Effector memory CD8-positive, alpha-beta T cell (primary cell): ENCODE results near the gene RRAGC.
"Not testable (repeated sequence)": the region's sequence is repeated elsewhere in the genome, so short reads cannot be mapped to it uniquely, and the experiment has no call there.

ENCODE experiments used
- ATAC-seq: fragments of 150-1000 bp; cut with Tn5 transposase; replicated peaks from 2 replicates; pipeline ENCODE4 v1.10.0; 2021; ENCODE audit warnings: mild to moderate bottlenecking, moderate library complexity
- DNase-seq, 3 experiments: peaks; one replicate each; pipeline ENCODE4 v3.0.0; 2021
- H3K27ac Mint-ChIP-seq, 2 donors: one replicate each; pipeline ENCODE4 v1.8.0; 2022; ENCODE audit warnings: mild to moderate bottlenecking in 2 of 2, mixed read lengths in 2 of 2, moderate library complexity in 2 of 2
- H3K27me3 Mint-ChIP-seq, 2 donors: one replicate each; pipeline ENCODE4 v1.8.0; 2022; ENCODE audit warnings: mixed read lengths in 2 of 2
- H3K36me3 Mint-ChIP-seq: one replicate; pipeline ENCODE4 v1.8.0; 2022; ENCODE audit warnings: mild to moderate bottlenecking, moderate library complexity, mixed read lengths; ENCODE audit not compliant: insufficient read depth
- H3K4me1 Mint-ChIP-seq, 2 donors: one replicate each; pipeline ENCODE4 v1.8.0; 2022; ENCODE audit warnings: low read depth in 2 of 2, mixed read lengths in 2 of 2
- H3K4me3 Mint-ChIP-seq, 2 donors: one replicate each; pipeline ENCODE4 v1.8.0; 2022; ENCODE audit warnings: mild to moderate bottlenecking in 2 of 2, mixed read lengths in 2 of 2, moderate library complexity in 2 of 2
- H3K9me3 Mint-ChIP-seq, 2 donors: one replicate each; pipeline ENCODE4 v1.8.0; 2022; ENCODE audit warnings: mixed read lengths in 2 of 2

Gene RRAGC

DNA sequence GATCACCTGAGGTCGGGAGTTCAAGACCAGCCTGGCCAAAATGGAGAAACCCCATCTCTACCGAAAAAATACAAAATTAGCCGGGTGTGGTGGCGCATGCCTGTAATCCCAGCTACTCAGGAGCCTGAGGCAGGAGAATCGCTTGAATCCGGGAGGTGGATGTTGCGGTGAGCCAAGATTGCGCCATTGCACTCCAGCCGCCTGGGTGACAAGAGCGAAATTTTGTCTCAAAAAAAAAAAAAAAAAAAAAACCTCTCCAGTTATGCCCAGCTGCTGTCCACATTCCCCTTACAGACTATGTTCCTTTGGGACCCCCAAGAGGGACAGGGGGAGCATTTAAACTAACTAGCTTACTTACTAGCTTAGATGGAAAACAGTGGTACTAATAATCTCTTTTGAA, 23.3 kb downstream of the RRAGC start:
- H3K9me3 Mint-ChIP-seq, H3K4me3 Mint-ChIP-seq, ATAC-seq, H3K27ac Mint-ChIP-seq, DNase-seq, H3K4me1 Mint-ChIP-seq: not testable (repeated sequence)
- Mint-ChIP-seq H3K27me3 (peaks cover 0 to 11% of the 10 kb centered on the region in 2 donors), H3K36me3 (peaks cover 35% of the 10 kb centered on the region)

DNA sequence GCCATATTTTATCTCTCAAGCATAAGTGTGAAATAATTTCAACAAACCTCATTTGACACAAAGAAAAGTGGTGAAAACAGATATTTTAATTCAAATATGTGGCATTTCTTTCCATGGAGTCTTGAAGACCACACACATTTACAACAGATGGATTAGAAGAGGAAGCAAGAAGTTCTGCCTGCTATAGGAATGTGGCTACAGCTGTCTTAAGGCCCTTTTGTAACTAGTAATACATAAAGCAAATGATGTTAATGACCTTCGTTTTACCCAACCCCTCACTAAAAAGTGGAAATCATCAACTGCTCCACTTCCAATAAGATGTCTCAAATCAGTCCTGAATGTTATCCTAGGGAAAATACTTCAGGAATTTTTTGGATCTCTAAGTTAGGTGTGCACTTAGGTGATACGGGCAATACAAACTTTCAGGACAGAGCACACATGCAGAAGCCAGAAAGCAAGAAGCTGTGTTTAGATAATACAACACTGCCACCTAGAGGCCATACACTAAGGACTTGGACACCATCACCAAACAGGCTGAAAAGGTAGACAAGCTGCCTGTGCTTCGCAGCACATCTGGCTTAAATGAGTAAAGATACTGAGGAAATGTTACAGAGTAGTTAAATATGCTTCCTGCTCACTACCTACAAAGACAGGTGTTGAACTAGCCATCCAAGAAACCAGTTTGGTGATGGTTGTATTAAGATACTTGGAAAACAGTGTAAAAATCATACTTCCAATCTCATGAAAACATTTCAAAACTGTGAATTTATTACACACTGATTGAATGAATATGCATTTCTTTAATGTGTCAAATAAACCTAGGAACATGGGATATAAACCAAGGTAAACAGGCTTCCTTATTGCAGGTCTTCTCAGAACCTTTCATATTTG, 24.4 kb downstream of the RRAGC start:
- no peaks in the 10 kb centered on the region for H3K9me3 Mint-ChIP-seq
- H3K4me1 Mint-ChIP-seq, result peaks cover 0 to under 1% of the 10 kb centered on the region in 2 donors
- no peak overlapping the region for H3K4me3 Mint-ChIP-seq
- no peak overlapping the region for H3K27ac Mint-ChIP-seq
- ATAC-seq, result peak; percentile 84
- DNase-seq, result peak; percentile 52 to 61 (median 59)
- H3K27me3 Mint-ChIP-seq, result peaks cover 9 to 23% of the 10 kb centered on the region in 2 donors
- peaks cover 25% of the 10 kb centered on the region for H3K36me3 Mint-ChIP-seq

DNA sequence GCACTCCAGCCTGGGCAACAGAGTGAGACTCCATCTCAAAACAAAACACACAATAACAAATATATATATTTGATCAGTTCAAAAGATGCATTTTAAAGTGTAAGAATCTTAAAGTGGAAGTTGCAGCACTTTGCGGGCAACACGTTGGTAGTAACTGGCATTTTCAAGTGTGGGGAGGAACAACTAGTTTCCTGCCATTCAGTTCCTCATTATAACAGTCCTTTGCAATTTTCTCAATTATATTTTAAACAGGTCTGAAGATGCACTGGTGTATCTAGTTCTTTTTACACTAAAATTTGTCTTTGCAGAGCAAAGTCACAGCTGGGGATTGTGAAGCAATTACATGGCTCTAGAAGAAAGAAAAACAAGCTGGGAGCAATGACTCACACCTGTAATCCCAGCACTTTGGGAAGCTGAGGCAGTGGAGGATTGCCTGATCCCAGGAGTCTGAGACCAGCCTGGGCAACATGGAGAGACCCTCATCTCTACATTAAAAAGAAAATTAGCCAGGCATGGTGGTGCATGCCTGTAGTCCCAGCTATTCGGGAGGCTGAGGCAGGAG, 25.3 kb downstream of the RRAGC start:
- ATAC-seq (no peak), DNase-seq (no peak)
- no peaks in the 10 kb centered on the region for H3K9me3 Mint-ChIP-seq
- H3K36me3 Mint-ChIP-seq, result peaks cover 16% of the 10 kb centered on the region
- H3K27ac Mint-ChIP-seq, result no peak overlapping the region
- no peaks in the 10 kb centered on the region for H3K4me1 Mint-ChIP-seq
- H3K4me3 Mint-ChIP-seq, result no peak overlapping the region
- peaks cover 18 to 32% of the 10 kb centered on the region in 2 donors for H3K27me3 Mint-ChIP-seq

DNA sequence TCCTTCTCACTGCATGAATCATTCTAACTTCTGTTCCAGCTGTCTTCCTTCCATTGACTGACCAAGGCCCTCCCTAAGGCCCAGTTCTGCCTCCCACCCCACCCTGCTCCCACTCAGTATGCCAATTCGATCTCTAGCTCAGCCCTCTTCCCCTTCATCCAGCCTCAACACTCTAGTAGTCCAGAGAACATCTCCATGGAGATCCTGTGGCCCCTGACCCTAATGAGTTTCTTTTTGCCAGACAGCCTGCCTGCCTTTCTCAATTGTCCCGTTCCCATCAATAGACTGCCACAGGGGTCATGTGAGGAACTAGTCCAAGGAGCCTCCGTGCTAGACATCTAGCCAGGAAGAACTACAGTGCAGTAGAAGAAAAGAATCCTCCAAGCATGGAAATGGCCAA, 26.4 kb downstream of the RRAGC start:
- Mint-ChIP-seq H3K27me3 (peaks cover 23 to 39% of the 10 kb centered on the region in 2 donors), H3K4me3 (no peak overlapping the region), H3K36me3 (peaks cover 5% of the 10 kb centered on the region), H3K27ac (no peak overlapping the region), H3K4me1 (no peaks in the 10 kb centered on the region), H3K9me3 (no peaks in the 10 kb centered on the region)
- no peak for DNase-seq
- no peak for ATAC-seq

DNA sequence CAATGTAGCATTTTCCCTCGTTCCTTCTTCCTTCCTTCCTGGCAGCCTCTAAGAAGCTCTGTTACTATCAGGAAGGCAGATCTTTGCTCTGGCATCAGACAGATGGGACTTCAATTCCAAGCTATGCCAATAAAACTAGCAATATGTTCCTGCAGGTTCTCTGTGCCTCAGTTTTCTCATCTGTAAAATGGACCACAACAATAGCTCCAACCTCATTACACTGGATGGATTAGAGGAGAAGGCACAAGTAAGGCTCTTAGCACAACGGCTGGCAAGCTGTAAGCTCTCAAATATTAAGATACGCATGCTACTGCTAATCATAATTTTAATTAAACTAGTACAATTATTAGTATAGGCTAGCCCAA, 27.2 kb downstream of the RRAGC start:
- Mint-ChIP-seq H3K27ac (no peak overlapping the region), H3K9me3 (no peaks in the 10 kb centered on the region), H3K36me3 (no peaks in the 10 kb centered on the region), H3K4me3 (no peak overlapping the region), H3K4me1 (no peaks in the 10 kb centered on the region), H3K27me3 (peaks cover 23 to 39% of the 10 kb centered on the region in 2 donors)
- no peak for ATAC-seq
- DNase-seq, result no peak

DNA sequence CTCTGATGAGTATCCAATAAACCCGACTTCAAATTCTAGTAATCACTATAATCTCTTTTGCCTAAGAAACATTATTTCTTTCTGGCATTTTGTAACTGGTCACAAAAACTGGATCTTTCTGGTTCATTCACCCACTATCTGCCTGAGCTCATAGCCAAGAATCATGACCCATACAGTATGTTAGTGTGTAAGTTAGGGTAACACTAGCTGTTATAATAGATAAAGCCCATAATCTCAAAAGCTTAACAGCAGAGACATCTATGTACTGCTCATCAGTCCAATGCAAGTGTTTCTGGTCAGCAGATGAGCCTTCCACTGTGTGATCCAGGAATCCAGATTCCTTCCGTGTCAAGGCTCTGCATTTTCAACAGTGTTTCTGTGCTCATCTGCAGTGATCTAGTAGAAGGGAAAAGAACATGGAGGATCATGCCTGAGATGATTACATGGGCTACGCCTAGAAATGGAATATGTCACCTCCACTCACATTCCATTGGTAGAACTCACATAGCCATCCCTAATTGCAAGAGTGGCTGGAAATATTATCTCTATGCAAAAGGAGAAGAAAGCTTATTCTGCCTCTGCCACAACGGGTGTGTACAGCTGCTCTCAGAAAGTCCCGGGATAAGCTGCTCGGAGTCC, 27.7 kb downstream of the RRAGC start:
- Mint-ChIP-seq H3K27me3 (peaks cover 27 to 41% of the 10 kb centered on the region in 2 donors), H3K36me3 (no peaks in the 10 kb centered on the region), H3K27ac (no peak overlapping the region), H3K4me3 (no peak overlapping the region), H3K4me1 (no peaks in the 10 kb centered on the region), H3K9me3 (no peaks in the 10 kb centered on the region)
- DNase-seq (no peak), ATAC-seq (no peak)

DNA sequence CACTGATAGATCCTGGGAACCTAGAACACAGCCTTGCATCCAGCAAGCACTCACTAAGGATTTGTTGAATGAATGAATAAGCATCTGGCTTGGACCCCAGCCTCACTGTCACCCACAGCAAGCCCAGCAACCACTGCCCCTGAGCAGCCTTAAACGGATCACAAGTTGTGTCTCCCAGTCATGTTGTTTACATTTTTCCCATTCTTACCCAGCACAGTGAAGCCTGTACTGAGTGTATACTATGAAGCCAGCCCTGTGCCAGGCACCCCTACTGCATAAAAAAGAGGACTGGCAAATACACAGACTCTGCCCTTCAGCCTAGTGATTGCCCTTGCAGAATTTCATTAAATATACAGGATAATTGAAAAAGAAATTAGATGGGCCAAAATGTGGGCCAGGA, 30.2 kb downstream of the RRAGC start:
- ATAC-seq (no peak), DNase-seq (no peak)
- peaks cover 49 to 66% of the 10 kb centered on the region in 2 donors for H3K27me3 Mint-ChIP-seq
- no peak overlapping the region for H3K4me3 Mint-ChIP-seq
- H3K9me3 Mint-ChIP-seq, result no peaks in the 10 kb centered on the region
- no peak overlapping the region for H3K27ac Mint-ChIP-seq
- no peaks in the 10 kb centered on the region for H3K36me3 Mint-ChIP-seq
- H3K4me1 Mint-ChIP-seq, result no peaks in the 10 kb centered on the region

DNA sequence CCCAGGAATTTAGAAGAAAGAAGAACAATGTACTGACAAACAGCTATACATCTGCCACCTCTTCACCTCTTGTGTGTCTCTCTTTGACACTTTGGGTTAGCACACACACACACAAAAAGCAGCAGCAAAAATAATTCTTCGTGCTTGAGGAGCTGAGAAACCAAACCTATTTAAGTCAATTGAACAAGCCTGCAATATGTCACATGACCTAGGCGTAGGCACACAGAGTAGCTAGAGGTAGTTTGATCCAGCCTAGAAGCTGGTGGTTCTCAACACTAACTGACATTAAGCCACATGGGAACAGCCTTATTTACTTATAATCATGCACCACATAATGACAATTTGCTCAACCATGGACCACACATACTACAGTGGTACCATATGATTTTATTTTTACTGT, 32.3 kb downstream of the RRAGC start:
- no peaks in the 10 kb centered on the region for H3K4me1 Mint-ChIP-seq
- H3K36me3 Mint-ChIP-seq, result no peaks in the 10 kb centered on the region
- no peak for DNase-seq
- no peaks in the 10 kb centered on the region for H3K9me3 Mint-ChIP-seq
- no peak overlapping the region for H3K4me3 Mint-ChIP-seq
- no peak overlapping the region for H3K27ac Mint-ChIP-seq
- no peak for ATAC-seq
- H3K27me3 Mint-ChIP-seq, result peaks cover 58 to 68% of the 10 kb centered on the region in 2 donors

DNA sequence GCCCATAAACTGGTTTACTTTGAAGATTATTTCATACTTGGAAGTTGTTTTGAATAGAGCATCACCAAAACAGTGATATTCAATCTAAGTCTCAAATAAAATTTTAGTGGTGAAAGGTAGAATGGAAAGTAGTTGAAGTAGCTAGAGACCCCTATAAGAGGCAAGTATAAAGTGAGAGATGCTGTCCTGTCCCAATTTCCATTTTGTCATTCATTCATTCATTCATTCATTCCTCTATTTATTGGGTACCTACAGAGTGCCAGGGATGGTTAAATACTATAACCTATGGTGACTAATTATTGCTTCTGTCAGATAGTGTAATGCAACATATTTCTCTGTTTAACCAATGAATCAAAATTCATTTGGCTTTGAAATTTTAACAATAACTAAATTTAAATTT, 32.7 kb downstream of the RRAGC start:
- Mint-ChIP-seq H3K27ac (no peak overlapping the region), H3K4me1 (no peaks in the 10 kb centered on the region), H3K27me3 (peaks cover 62 to 72% of the 10 kb centered on the region in 2 donors), H3K4me3 (no peak overlapping the region), H3K9me3 (no peaks in the 10 kb centered on the region), H3K36me3 (no peaks in the 10 kb centered on the region)
- DNase-seq (no peak), ATAC-seq (no peak)

DNA sequence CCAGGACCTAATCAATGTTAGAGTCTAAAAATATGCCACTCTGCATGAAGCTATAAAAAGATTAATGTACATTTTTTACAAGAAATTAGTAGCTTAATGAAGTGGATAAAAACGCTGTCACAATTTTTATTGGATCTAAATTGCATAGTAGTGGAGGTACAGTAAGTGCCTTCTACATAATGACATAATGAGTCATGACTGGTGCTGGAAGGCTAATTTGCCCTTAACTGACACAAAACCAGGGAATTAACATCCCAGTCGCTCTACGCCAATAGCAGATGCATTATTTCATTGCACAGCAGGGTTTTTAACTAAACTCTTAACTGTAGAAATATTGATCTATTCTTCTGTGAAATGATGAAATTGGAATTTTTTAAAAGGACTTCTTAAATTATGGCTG, 33.3 kb downstream of the RRAGC start:
- H3K27me3 Mint-ChIP-seq, result peaks cover 66 to 78% of the 10 kb centered on the region in 2 donors
- no peaks in the 10 kb centered on the region for H3K9me3 Mint-ChIP-seq
- peaks cover under 1% of the 10 kb centered on the region for H3K36me3 Mint-ChIP-seq
- DNase-seq, result no peak
- no peak for ATAC-seq
- H3K27ac Mint-ChIP-seq, result no peak overlapping the region
- no peak overlapping the region for H3K4me3 Mint-ChIP-seq
- H3K4me1 Mint-ChIP-seq, result no peaks in the 10 kb centered on the region

DNA sequence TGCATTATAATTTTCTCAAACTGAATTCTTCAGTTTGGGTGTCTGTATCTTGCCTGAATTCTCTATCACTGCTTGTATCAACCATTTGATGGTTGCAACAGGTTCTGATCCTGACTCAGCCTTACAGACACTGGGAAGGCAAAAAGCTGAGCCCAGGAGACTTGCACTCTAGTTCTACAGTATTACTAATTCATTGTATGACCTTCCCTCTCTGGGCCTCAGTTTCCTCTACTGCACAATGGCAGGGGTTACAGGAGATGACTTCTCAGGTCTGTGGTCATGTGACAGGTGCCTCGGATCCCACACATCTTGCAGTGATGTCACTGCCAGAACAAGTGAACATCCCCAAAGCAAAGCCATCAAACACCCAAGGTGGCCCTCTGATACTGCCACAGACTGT, 38.7 kb downstream of the RRAGC start:
- Mint-ChIP-seq H3K4me1 (peaks cover 0 to 2% of the 10 kb centered on the region in 2 donors), H3K27me3 (peaks cover 65 to 88% of the 10 kb centered on the region in 2 donors), H3K9me3 (no peaks in the 10 kb centered on the region), H3K4me3 (no peak overlapping the region), H3K27ac (no peak overlapping the region), H3K36me3 (peaks cover 3% of the 10 kb centered on the region)
- ATAC-seq (no peak), DNase-seq (no peak)

DNA sequence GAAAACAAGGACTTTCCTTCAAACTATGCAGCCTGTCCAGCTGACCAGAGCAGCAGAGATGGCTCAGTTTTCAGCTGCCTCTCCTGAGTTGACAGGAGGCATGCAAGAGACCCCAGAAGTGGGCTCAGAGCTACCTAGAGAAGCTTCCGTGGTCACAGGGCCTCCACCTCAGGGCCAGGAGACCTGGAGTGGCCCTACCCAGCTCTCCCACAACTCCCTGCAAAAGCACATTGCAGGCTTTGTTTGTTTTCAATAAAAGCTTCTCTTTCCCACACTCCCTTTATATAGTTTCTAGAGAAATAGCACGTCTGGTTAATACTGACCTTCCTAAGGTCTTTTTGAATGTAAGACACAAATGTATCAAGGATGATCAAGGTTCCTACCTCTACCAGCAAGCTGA, 40.1 kb downstream of the RRAGC start:
- H3K36me3 Mint-ChIP-seq, result peaks cover 3% of the 10 kb centered on the region

DNA sequence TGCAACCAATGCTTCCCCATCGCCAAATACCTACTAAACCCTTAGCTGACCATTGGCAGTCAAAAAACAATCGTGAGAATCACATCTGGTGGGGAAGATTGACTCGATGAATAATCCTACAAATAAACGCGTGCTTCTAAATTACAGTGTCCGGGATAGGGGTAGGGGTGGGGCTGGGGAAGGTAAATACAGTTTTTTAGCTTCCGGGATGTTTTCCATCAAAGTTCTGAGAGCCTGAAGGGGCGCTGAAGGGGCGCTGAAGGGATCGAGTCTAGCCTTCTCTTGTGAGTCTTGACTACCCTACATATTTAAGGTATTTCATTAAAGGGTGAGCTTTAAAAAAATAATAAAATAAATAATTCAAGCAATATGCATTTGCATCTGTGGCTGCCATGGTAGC, 40.5 kb downstream of the RRAGC start:
- no peak for ATAC-seq
- Mint-ChIP-seq H3K36me3 (peaks cover 3% of the 10 kb centered on the region), H3K27ac (no peak overlapping the region), H3K4me1 (peaks cover 0 to 2% of the 10 kb centered on the region in 2 donors), H3K4me3 (no peak overlapping the region), H3K27me3 (peaks cover 58 to 88% of the 10 kb centered on the region in 2 donors), H3K9me3 (no peaks in the 10 kb centered on the region)
- no peak for DNase-seq

More for the DNA sequence above, 40.1 kb downstream of the RRAGC start:
- DNase-seq (no peak), ATAC-seq (no peak)
- no peaks in the 10 kb centered on the region for H3K9me3 Mint-ChIP-seq
- H3K4me1 Mint-ChIP-seq, result peaks cover 0 to 2% of the 10 kb centered on the region in 2 donors
- peaks cover 58 to 88% of the 10 kb centered on the region in 2 donors for H3K27me3 Mint-ChIP-seq
- H3K27ac Mint-ChIP-seq, result no peak overlapping the region
- H3K4me3 Mint-ChIP-seq, result no peak overlapping the region
